Large intestine (tissue), 3 donors: ENCODE data around the gene SLC22A17. TPM values are rescaled to one million over a fixed set of nuclear protein-coding genes. Genes with fewer than 3 reads are reported as not detected.
A peak's percentile ranks its signal among the peaks of the same experiment; 100 is the strongest.

Source experiments
- DNase-seq, 2 donors: peaks; one replicate each; pipeline versions ENCODE4 v3.0.0 to v3.0.0-alpha.2; 2013
- H3K27ac ChIP-seq: one replicate; pipeline ENCODE4 v1.5.1; 2013; ENCODE audit warnings: low read length
- H3K27me3 ChIP-seq: 2 replicates; pipeline ENCODE4 v1.6.1; 2013; ENCODE audit warnings: low read length; ENCODE audit not compliant: control insufficient read depth, insufficient read depth
- H3K36me3 ChIP-seq: 2 replicates; pipeline ENCODE4 v1.6.1; 2013; ENCODE audit warnings: low read length; ENCODE audit not compliant: control insufficient read depth, insufficient read depth
- H3K4me1 ChIP-seq: one replicate; pipeline ENCODE4 v1.6.1; 2013; ENCODE audit warnings: low read length; ENCODE audit not compliant: control insufficient read depth, insufficient read depth
- H3K4me3 ChIP-seq: one replicate; pipeline ENCODE4 v1.5.1; 2013; ENCODE audit warnings: low read length
- H3K9me3 ChIP-seq: one replicate; pipeline ENCODE4 v1.6.1; 2013; ENCODE audit warnings: mild to moderate bottlenecking, low read depth, low read length, moderate library complexity; ENCODE audit not compliant: control insufficient read depth
- WGBS: methylation state at CpG from one replicate; pipeline ENCODE4 v1.1.5; 2013; ENCODE audit warnings: low lambda C conversion rate; ENCODE audit not compliant: insufficient coverage; 5-methylcytosine and 5-hydroxymethylcytosine counted together
- polyA plus RNA-seq: library from polyadenylated mRNA; unstranded; fragments of 120-200 nt; gene quantifications from one replicate; pipeline ENCODE4 v1.2.1, GENCODE V29; 2013

Gene SLC22A17
- polyA plus RNA-seq, 1 donor, result 46.9 TPM

GRCh38 chr14:23355871-23356435 lies 3.3 kb upstream of the SLC22A17 start:
- no peak overlapping the region for H3K4me3 ChIP-seq
- no CpG with 5 or more reads among the region's 6 CpGs for WGBS
- H3K4me1 ChIP-seq, result peaks cover 6% of the 10 kb centered on the region
- no peak overlapping the region for H3K27ac ChIP-seq
- H3K27me3 ChIP-seq, result peaks cover 17% of the 10 kb centered on the region
- no peak for DNase-seq
- peaks cover 14% of the 10 kb centered on the region for H3K36me3 ChIP-seq
- no peaks in the 10 kb centered on the region for H3K9me3 ChIP-seq

GRCh38 chr14:23354990-23355389 lies 2.3 kb upstream of the SLC22A17 start:
- no peak for DNase-seq
- Histone ChIP-seq H3K36me3 (peaks cover 11% of the 10 kb centered on the region), H3K27ac (no peak overlapping the region), H3K27me3 (peaks cover 17% of the 10 kb centered on the region), H3K4me3 (no peak overlapping the region), H3K9me3 (no peaks in the 10 kb centered on the region), H3K4me1 (peaks cover 6% of the 10 kb centered on the region)
- no CpG with 5 or more reads among the region's 6 CpGs for WGBS

DNA sequence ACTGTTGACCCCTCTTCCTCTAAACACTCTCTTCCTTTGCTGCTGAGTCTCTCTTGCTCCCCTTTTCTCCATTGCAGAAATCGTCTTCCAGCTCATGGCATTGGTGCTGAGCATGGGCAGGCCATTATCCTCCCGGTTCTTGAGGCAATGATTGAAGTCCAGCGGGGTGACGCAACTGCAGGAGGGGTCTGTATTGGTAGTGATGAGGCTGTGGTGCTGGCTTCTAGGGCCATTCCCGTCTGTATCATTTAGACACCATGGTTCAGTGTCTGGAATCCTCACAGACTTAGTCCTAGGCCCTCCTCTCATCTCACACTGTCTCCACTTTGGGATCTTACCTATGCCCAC lies 720 bp upstream of the SLC22A17 start:
- no CpG with 5 or more reads among the region's 5 CpGs for WGBS
- no peak for DNase-seq
- Histone ChIP-seq H3K4me1 (peaks cover 6% of the 10 kb centered on the region), H3K27ac (no peak overlapping the region), H3K27me3 (peaks cover 17% of the 10 kb centered on the region), H3K4me3 (no peak overlapping the region), H3K9me3 (no peaks in the 10 kb centered on the region), H3K36me3 (peaks cover 2% of the 10 kb centered on the region)

DNA sequence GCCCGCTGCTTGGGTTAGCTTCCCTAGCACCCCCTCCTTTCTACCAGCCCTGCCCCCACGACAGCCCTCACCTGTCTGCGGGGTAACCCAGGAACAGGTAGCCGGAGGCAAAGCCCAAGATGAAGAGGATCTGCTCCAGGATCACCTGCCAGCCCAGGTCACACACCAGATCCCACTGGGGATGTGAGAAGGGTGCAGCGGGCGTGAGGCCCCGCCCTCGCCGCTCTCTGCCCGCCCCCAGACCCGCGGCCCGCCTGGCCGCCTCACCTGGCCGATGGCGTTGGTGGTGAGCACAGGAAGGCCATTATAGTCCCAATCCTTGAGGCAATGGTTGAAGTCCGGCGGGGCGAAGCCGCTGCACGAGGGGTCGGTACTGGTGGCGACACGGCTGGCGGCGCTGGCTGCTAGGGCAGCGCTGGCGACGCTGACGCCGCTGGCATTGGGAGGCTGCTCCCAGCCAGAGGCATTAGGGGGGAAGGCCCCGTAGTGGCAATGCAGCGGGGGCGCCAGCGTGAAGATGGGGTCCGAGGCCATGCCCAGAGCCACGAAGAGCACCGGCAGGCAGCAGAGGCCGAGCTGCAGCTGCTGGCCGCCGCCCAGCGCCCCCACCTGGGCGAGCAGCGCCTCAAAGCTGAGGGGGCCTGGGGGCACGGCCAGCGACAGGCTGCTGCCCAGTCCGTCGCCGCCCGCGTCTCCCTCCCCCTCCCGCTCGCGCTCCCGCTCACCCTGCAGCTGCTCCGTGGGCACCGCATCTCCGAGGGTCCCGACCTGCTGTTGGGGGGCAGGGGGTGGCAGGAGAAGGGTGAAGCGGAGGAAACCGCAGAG lies 794 bp downstream of the SLC22A17 start:
- no CpG with 5 or more reads among the region's 61 CpGs for WGBS
- DNase-seq, result peak in 1 of 2 donors; percentile 41
- Histone ChIP-seq H3K27me3 (peaks cover 17% of the 10 kb centered on the region), H3K9me3 (no peaks in the 10 kb centered on the region), H3K4me3 (peak overlapping the region; percentile 60), H3K36me3 (peaks cover 3% of the 10 kb centered on the region), H3K27ac (no peak overlapping the region), H3K4me1 (peaks cover 6% of the 10 kb centered on the region)

DNA sequence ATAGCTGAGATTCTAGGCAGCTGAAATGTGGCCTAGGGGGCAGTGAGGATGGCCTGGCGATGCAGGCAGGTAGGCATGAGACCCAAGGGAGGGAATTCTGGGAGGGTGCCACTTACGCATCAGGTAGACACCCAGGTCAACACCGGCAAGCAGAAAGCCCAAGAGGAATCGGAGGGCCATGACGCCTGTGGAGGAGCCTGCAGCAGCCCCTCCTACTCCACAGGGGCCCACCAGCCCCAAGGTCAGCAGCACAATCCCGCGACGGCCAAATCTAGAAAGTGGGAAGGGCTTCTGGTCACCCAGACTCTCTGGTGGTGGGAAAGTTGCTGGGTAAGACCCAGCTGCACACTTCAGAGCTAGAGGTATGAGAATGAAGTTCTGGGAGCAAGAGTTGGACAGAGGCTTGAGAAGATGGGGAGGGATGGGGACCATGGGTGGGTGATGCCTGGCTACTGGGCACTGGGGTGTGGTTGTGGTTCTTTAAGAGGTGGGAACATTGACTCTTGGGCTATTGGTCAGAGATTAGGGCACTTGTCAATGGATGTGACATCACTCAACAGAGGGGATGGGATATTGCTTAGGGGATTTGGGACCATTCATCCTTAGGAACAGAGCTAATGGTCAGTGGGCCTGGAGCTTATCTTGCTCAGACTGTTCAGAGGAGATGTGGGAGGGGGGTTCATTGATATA lies 3.4 kb downstream of the SLC22A17 start:
- no peak overlapping the region for H3K4me3 ChIP-seq
- DNase-seq, result no peak
- peaks cover 6% of the 10 kb centered on the region for H3K4me1 ChIP-seq
- peaks cover 16% of the 10 kb centered on the region for H3K27me3 ChIP-seq
- no CpG with 5 or more reads among the region's 8 CpGs for WGBS
- no peaks in the 10 kb centered on the region for H3K9me3 ChIP-seq
- H3K36me3 ChIP-seq, result peaks cover 3% of the 10 kb centered on the region
- H3K27ac ChIP-seq, result no peak overlapping the region

DNA sequence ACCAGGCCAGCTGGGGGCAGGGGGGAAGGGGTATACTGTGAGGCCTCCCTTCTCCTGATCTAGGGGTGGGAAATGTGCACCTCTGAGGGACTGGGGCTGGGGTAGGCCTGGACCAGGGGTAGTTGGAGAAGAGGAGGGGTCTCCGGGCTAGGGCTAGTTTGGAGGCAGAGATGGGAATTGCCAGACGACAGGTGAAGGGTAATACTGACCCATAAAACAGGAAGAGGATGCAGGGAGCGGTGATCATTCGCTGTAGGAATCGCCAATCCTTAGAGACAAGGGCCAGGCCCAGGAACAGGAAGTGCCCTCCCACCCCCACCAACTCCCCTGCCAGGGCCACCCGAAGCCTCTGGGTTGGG lies 4.4 kb downstream of the SLC22A17 start:
- DNase-seq, result no peak
- Histone ChIP-seq H3K27me3 (peaks cover 8% of the 10 kb centered on the region), H3K27ac (no peak overlapping the region), H3K4me3 (no peak overlapping the region), H3K9me3 (no peaks in the 10 kb centered on the region), H3K36me3 (peaks cover 3% of the 10 kb centered on the region), H3K4me1 (peaks cover 5% of the 10 kb centered on the region)
- WGBS, result 80% methylated on average over 1 of the region's 6 CpGs

- Histone ChIP-seq H3K27ac (no peak overlapping the region), H3K4me1 (no peaks in the 10 kb centered on the region), H3K9me3 (no peaks in the 10 kb centered on the region), H3K36me3 (peaks cover 3% of the 10 kb centered on the region), H3K4me3 (no peak overlapping the region), H3K27me3 (peaks cover 6% of the 10 kb centered on the region)
- no peak for DNase-seq
- no CpG with 5 or more reads among the region's 19 CpGs for WGBS
Observed at GRCh38 chr14:23347406-23348296, 5.0 kb downstream of the SLC22A17 start.

DNA sequence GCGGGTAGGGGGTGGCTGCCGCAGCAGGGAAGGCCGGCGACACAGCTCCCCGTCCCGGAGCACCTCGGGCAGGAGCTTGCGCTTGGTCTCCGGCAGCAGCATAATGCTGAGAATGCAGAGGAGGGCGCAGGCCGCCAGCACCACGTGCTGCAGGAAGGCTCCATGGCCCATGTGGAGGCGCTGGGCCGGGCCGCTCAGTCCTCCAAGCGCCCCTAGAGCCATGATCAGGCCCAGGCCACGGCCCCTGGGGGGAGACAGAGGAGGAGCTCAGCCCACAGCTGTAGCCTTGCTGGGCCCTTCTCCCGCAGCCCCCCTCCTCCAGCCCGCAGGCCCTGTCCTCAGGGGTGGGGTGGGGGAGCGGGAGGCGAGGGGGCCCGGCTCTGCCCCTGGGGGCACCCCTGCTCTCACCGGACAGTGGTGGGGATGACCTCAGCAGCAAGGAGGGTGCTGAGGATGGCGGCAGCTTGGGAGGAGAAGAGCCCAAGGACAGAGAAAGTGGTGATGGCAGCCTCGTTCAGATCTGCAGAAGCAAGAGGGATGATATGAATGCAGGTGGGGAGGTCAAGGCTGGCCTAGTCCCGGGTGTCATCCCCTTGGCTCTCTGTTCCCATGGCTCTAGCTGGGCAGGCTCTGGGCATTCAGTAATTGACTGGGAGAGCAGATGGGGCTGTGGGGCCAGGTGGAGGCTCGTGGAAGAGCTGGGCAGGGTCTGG lies 5.8 kb downstream of the SLC22A17 start:
- no peak for DNase-seq
- Histone ChIP-seq H3K36me3 (peaks cover 3% of the 10 kb centered on the region), H3K27me3 (peaks cover 8% of the 10 kb centered on the region), H3K27ac (no peak overlapping the region), H3K4me3 (no peak overlapping the region), H3K4me1 (no peaks in the 10 kb centered on the region), H3K9me3 (no peaks in the 10 kb centered on the region)
- no CpG with 5 or more reads among the region's 27 CpGs for WGBS

GRCh38 chr14:23345987-23346692 lies 6.5 kb downstream of the SLC22A17 start:
- H3K4me1 ChIP-seq, result no peaks in the 10 kb centered on the region
- no peak overlapping the region for H3K27ac ChIP-seq
- no peaks in the 10 kb centered on the region for H3K9me3 ChIP-seq
- H3K4me3 ChIP-seq, result no peak overlapping the region
- no CpG with 5 or more reads among the region's 13 CpGs for WGBS
- DNase-seq, result no peak
- H3K27me3 ChIP-seq, result peaks cover 4% of the 10 kb centered on the region
- H3K36me3 ChIP-seq, result peaks cover 3% of the 10 kb centered on the region
